ENCODE data around the gene C16orf95.

The C16orf95 gene

DNA sequence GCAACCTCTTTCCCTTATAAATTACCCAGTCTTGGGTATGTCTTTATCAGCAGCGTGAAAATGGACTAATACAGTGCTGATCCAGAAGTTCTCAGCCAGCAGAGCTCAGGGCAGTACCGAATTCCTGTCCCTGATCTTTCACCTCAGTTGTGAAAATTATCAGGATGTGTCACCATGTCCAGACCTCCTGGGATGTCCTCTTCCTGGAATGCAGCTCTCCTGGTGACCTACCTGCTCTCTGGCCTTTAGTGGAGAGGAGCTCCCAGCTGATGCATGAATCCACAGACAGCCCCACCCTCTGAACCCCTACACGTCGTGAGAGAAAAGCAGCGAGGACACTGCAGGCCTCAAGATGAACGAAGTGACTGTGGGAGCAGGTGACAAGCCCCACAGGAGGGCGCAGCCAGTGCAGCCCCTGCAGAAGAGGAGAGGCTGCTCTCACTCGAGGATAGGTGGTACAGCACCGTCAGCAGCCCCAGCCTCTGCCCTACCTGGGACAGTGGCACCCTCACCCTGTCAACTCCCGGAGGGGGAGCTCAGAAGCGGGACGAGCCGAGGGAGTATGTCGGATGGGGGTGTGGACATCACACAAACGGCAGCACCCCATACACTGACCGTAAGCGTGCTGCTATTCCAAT is 22.0 kb upstream of the C16orf95 start:
- no peak overlapping the region for H3K4me3 ChIP-seq (ENCODE audit: low read length)
- no peak overlapping the region for H3K9ac ChIP-seq (ENCODE audit: low read length)
- H3K9me3 ChIP-seq (ENCODE audit: insufficient read depth, low read length), result no peaks in the 10 kb centered on the region
- H3K4me1 ChIP-seq (ENCODE audit: low read length), result no peaks in the 10 kb centered on the region
- H4K20me1 ChIP-seq (ENCODE audit: insufficient read depth, low read length), result no peaks in the 10 kb centered on the region; the same call in 1 of the 2 replicates
- H2AFZ ChIP-seq (ENCODE audit: low read depth, low read length), result no peak overlapping the region
- no peaks in the 10 kb centered on the region for H3K27me3 ChIP-seq (ENCODE audit: low read depth, low read length)
- peaks cover 3% of the 10 kb centered on the region for H3K36me3 ChIP-seq (replicated peaks; ENCODE audit: low read depth, low read length)
- no peaks in the 10 kb centered on the region for H3K79me2 ChIP-seq (ENCODE audit: low read length)
- TF ChIP-seq, protein P1, sequence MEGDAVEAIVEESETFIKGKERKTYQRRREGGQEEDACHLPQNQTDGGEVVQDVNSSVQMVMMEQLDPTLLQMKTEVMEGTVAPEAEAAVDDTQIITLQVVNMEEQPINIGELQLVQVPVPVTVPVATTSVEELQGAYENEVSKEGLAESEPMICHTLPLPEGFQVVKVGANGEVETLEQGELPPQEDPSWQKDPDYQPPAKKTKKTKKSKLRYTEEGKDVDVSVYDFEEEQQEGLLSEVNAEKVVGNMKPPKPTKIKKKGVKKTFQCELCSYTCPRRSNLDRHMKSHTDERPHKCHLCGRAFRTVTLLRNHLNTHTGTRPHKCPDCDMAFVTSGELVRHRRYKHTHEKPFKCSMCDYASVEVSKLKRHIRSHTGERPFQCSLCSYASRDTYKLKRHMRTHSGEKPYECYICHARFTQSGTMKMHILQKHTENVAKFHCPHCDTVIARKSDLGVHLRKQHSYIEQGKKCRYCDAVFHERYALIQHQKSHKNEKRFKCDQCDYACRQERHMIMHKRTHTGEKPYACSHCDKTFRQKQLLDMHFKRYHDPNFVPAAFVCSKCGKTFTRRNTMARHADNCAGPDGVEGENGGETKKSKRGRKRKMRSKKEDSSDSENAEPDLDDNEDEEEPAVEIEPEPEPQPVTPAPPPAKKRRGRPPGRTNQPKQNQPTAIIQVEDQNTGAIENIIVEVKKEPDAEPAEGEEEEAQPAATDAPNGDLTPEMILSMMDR (IDR thresholded peaks at IDR 0.05; ENCODE audit: low read depth, low read length), result no peak
- TF ChIP-seq EZH2phosphoT487 (IDR thresholded peaks at IDR 0.05; ENCODE audit: low read depth), result no peak
- no peak overlapping the region for H3K27ac ChIP-seq (ENCODE audit: low read length)
- H3K4me2 ChIP-seq (ENCODE audit: low read length), result no peak overlapping the region

DNA sequence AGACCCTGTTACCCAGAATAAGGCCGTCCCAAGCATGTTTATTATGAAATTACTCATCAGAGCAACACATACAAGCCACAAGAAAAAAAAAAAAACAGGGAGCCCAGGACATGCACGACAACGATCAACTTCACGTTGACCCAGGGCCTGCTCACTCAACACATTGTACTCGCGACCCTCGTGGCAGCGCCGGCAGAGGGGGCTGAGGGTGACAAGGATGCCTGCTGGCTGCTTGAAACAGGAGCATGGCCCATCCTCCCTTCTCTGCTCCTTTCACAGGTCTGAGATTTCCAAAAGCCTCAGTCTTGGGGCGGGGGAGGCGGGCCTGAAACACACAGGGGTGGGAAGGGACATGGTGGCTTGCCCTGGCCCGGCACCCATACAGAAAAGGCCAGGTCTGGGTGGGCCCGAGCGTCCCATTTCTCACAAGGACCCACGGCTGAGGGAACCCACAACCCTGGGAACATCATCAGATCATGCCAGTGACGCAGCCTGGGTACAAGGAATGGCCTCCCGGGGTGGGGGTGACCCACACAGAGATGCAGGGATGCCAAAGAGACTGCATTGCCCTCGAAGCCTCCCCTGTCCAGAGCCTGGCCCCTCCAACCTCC is 21.1 kb upstream of the C16orf95 start:
- Histone ChIP-seq H3K27ac (ENCODE audit: low read length) (no peak overlapping the region), H3K9ac (ENCODE audit: low read length) (no peak overlapping the region), H3K36me3 (replicated peaks; ENCODE audit: low read depth, low read length) (peaks cover 3% of the 10 kb centered on the region), H3K4me2 (ENCODE audit: low read length) (no peak overlapping the region), H3K27me3 (ENCODE audit: low read depth, low read length) (no peaks in the 10 kb centered on the region), H3K79me2 (ENCODE audit: low read length) (no peaks in the 10 kb centered on the region), H4K20me1 (ENCODE audit: insufficient read depth, low read length) (no peaks in the 10 kb centered on the region; the same call in 1 of the 2 replicates), H3K4me1 (ENCODE audit: low read length) (no peaks in the 10 kb centered on the region), H3K4me3 (ENCODE audit: low read length) (no peak overlapping the region), H2AFZ (ENCODE audit: low read depth, low read length) (no peak overlapping the region), H3K9me3 (ENCODE audit: insufficient read depth, low read length) (no peaks in the 10 kb centered on the region)
- TF ChIP-seq, protein P1 (IDR thresholded peaks at IDR 0.05; ENCODE audit: low read depth, low read length), result no peak
- TF ChIP-seq EZH2phosphoT487 (IDR thresholded peaks at IDR 0.05; ENCODE audit: low read depth), result no peak

DNA sequence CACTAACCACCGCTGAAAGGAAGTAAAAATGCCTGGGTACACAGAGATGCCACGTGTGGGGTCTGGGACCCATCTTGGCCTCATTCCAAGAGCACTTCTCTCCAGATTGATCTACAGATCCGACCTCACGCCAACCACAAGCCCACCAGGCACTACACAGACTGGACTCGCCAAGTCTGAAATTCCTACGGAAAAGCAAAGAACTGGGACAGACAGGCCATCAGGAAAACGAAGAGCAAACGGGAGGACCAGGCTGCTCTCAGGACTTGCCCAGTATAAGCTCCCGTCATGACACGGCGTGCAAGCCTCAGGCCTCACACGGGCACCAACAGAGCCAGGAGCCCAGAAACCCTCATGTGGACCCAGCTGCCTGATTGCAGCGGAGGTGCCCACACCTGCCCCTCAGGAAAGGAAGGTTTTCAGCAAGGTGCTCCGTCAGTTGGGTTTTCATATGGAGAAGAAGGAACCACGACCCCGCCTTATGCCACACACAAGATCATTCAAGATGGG is 20.1 kb upstream of the C16orf95 start:
- Histone ChIP-seq H3K4me1 (ENCODE audit: low read length) (no peaks in the 10 kb centered on the region), H4K20me1 (ENCODE audit: insufficient read depth, low read length) (no peaks in the 10 kb centered on the region), H3K27me3 (ENCODE audit: low read depth, low read length) (no peaks in the 10 kb centered on the region), H3K36me3 (replicated peaks; ENCODE audit: low read depth, low read length) (no peaks in the 10 kb centered on the region), H2AFZ (ENCODE audit: low read depth, low read length) (no peak overlapping the region), H3K9me3 (ENCODE audit: insufficient read depth, low read length) (no peaks in the 10 kb centered on the region), H3K79me2 (ENCODE audit: low read length) (no peaks in the 10 kb centered on the region), H3K9ac (ENCODE audit: low read length) (no peak overlapping the region), H3K27ac (ENCODE audit: low read length) (no peak overlapping the region), H3K4me3 (ENCODE audit: low read length) (no peak overlapping the region), H3K4me2 (ENCODE audit: low read length) (no peak overlapping the region)
- TF ChIP-seq EZH2phosphoT487 (IDR thresholded peaks at IDR 0.05; ENCODE audit: low read depth), result no peak
- TF ChIP-seq, protein P1 (IDR thresholded peaks at IDR 0.05; ENCODE audit: low read depth, low read length), result no peak

DNA sequence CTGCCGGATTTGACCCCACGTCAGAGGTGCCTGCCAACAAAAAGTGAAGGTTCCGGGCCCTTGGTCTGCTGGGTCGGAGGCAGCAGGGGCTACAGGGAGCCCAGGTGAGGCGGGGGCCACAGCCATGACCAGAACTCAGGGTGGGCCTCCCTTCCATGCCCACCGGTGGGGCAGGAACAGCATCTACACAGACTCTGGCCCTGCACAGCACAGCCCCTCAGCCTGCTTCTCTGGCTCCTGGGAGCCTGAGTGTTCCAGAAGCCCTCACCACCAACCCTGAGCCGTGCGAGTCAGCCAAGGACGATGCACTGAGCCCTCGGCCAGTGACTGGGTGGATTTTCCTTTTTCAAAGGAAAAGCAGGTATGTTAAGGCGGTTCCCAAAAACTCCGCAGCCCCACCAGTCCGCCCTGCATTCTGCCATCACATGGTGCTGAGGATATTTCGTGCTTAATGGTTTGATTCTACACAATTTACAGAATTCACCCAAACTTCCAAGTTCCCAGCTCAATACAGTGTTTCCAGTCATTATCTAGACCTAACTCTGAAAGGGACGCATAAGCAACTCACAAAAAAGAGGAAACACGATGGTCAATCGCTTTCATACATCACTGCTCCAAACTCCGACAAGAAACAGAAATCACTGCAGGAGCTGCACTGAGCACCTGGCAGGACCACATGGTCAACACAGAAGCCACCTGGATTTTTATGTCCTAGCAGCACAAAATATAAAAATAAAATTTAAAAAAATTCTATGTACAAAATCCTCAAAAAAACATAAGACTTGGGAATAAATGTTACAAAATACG is 19.4 kb upstream of the C16orf95 start:
- Histone ChIP-seq H3K36me3 (replicated peaks; ENCODE audit: low read depth, low read length) (no peaks in the 10 kb centered on the region), H2AFZ (ENCODE audit: low read depth, low read length) (no peak overlapping the region), H3K4me3 (ENCODE audit: low read length) (no peak overlapping the region), H3K9me3 (ENCODE audit: insufficient read depth, low read length) (no peaks in the 10 kb centered on the region), H3K9ac (ENCODE audit: low read length) (no peak overlapping the region), H3K4me1 (ENCODE audit: low read length) (no peaks in the 10 kb centered on the region), H3K4me2 (ENCODE audit: low read length) (no peak overlapping the region), H3K27me3 (ENCODE audit: low read depth, low read length) (no peaks in the 10 kb centered on the region), H3K27ac (ENCODE audit: low read length) (no peak overlapping the region), H3K79me2 (ENCODE audit: low read length) (no peaks in the 10 kb centered on the region), H4K20me1 (ENCODE audit: insufficient read depth, low read length) (no peaks in the 10 kb centered on the region)
- TF ChIP-seq, protein P1 (IDR thresholded peaks at IDR 0.05; ENCODE audit: low read depth, low read length), result no peak
- no peak for TF ChIP-seq EZH2phosphoT487 (IDR thresholded peaks at IDR 0.05; ENCODE audit: low read depth)

Measured in OCI-LY3 (cell line).